GM21825 (cell line): ENCODE measurements around the gene KIAA0753.

Experiments
- ATAC-seq: cut with Tn5 transposase; IDR thresholded peaks from one replicate; pipeline ENCODE4 v1.9.1; 2021; ENCODE audit warnings: mild to moderate bottlenecking, moderate library complexity; ENCODE audit not compliant: unreplicated experiment

Gene KIAA0753

DNA sequence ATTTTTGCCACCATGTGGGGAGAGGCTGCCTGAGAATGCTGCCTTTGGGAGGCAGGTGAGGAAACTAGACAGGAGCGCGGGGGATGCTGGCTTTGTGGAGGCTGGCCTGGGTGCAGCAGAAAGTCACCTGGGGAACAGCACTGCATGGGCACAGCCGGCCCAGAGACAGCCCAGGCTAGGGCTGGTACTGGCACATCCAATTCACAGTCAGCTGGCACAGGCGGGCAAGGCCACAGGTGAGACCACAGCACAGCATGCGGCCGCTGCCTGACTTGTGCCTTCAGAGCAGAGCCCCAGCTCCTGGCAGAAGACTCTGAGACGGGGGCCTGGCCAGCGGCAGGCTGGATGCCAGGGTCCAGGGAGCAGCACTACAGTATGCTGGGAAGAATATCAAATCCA, 67.5 kb downstream of the KIAA0753 start:
- no peak for ATAC-seq

GRCh38 chr17:6571452-6571781, 69.1 kb downstream of the KIAA0753 start:
- ATAC-seq = no peak

DNA sequence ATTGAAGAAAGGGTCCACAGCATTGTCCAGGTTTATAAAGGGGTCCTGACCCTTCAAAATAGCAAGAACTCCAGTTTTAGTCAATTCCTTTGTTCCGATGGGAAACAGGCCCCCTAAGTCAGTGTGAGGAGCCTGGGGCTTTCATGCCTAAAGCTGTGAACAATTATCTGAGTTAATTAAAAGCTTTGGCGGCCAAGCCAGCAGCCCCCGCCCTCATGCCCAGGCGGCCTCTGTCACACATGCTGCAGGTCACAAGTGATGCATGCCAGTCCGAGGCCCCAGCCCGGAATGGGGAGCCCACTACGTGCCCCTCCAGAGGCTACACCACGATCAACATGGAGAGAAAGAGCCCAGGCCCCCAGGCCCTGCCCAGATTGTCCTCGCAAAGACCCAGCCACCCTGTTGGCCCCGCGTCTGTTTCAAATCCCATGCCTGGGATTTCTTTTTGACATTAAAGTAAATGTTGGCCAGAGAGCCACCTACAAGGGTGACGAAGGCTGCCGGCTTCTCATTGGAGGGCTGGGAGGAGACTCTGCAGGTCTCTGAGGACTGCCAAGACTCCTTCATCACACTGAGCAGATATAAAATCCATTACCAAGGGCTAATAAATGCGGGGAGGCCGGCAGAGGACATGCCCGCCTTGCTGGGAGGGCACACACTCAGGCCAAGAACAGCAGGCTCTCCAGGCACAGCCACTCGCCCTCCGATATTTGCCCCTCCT, 69.6 kb downstream of the KIAA0753 start:
- ATAC-seq = no peak

- no peak for ATAC-seq
Measured at GRCh38 chr17:6569370-6570285, 70.9 kb downstream of the KIAA0753 start.

GRCh38 chr17:6568184-6568758, 72.2 kb downstream of the KIAA0753 start:
- ATAC-seq = no peak

- ATAC-seq = no peak
Measured at GRCh38 chr17:6567528-6568183, 72.9 kb downstream of the KIAA0753 start.

DNA sequence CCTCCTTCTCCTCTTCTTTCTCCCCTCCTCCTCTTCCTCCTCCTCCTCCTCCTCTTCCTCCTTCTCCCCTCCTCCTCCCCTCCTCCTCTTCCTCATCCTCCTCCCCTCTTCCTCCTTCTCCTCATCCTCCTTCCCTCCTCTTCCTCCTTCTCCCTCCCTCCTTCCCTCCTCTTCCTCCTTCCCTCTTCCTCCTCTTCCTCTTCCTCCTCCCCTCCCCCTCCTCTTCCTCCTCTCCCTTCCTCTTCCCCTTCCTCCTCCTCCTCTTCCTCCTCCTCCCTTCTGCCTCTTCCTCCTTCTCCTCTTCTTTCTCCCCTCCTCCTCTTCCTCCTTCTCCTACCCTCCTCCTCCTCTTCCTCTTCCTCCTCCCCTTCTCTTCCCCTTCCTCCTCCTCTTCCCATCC, 79.1 kb downstream of the KIAA0753 start:
- no peak for ATAC-seq

- no peak for ATAC-seq
Measured at GRCh38 chr17:6560496-6560895, 80.0 kb downstream of the KIAA0753 start.

DNA sequence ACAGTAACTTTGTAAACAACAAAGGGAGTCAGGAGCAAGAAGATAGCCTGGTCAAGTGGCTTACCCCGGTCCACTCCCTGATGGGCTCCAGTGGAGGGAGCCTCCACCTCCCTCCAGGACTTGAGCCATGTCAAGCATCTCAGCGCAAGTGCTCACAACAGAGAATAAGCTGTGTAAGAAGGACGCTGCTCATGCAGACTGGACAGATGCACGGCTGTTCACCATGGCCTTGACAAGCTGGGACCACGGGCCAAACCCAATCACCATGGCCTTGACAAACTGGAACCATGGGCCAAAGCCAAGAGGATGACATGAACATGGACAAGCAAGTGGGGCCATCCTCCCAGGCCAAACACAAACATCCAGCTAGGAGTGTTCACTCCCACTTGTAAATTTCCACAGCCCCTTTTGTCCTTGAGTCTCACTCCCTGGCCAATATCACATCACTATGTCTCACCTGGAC, 80.7 kb downstream of the KIAA0753 start:
- ATAC-seq = no peak

- no peak for ATAC-seq
Measured at GRCh38 chr17:6558932-6559752, 81.4 kb downstream of the KIAA0753 start.

DNA sequence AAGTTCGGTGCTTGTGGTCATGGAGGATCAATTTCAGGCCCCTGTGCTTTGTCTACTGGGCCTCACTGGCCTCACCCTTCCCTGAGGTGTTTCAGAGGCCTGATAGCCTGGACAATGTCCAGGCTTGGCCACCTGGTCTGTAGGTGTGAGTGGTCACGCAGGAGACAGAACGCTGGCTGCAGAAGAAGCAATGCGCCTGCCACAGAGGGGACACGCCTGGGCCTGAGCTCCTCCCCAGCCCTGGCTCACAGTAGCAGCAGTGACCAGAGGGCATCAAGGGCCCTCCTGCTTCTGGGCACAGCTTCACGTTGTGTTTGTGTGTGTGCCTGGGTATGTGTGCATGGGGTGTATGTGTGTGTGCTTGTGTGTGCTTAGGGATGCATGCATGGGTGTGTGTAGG, 82.2 kb downstream of the KIAA0753 start:
- ATAC-seq = no peak

DNA sequence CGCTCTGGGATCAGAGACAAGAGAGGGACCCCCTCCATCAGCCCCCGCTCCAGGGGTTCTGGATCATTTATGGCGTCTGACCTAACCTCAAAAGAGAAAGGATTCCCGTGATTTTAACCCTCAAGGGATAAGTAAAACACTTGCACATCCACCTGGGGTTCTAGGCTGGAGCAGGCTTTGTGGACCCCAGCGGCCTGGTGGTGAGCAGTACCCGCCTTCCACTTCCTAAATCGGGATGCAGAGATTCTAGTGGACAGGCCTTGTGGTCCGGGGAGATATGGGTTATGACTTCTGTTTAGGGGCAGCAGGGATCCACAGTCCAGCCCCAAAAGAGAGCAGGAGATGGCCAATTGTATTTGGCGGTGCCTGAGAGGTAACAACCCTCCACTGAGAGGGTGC, 83.5 kb downstream of the KIAA0753 start:
- no peak for ATAC-seq

- ATAC-seq = no peak
Measured at GRCh38 chr17:6556121-6557039, 84.1 kb downstream of the KIAA0753 start, which contains the start of gene PITPNM3. Gene PITPNM3 (minus strand): TSS chr17:6556555. CDS start chr17:6556406, 149 bp downstream.

- no peak for ATAC-seq
Measured at GRCh38 chr17:6555331-6556120, 85.0 kb downstream of the KIAA0753 start.

GRCh38 chr17:6554871-6555330, 85.6 kb downstream of the KIAA0753 start:
- no peak for ATAC-seq

DNA sequence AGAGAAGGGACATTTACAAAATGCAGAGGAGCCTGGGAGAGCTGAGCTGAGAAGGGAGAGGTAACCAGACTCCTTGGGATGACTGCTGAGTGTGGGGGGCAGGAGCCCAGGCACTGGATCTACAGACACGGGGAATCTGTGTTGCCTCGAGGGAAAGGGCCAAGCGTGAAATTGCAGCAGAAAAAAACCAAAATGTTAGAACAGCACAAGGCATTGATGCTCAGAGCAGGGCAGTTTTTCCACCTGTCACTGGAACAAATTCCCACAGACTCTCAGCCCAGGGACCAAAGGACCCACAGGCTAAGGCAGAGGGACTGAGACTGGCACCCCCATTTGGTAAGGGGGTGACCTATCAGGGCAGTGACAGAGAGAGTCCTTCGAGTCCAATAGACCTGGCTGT, 86.2 kb downstream of the KIAA0753 start:
- no peak for ATAC-seq

- no peak for ATAC-seq
Measured at GRCh38 chr17:6551869-6552531, 88.5 kb downstream of the KIAA0753 start.

DNA sequence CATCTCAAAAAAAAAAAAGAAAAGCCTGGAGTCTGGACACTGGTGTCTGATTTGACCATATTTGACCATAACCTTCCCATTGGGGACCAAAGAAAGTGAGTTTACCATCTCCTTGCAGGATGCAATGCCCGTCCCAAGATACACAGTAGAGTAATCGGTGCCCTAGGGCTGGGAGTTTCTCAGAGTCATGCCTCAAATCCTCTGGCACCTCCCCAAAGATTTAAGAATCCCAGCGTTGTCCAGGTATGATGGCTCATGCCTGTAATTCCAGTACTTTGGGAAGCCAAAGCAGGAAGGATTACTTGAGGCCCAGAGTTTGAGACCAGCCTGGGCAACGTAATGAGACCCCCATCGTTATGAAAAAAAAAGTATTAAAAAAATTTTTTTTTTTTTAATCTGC, 89.2 kb downstream of the KIAA0753 start:
- ATAC-seq = no peak
